Hepatocyte (in vitro differentiated cells): ENCODE measurements around the gene SSTR3.

ENCODE experiments used
- EZH2 ChIP-seq: fragments of 200-600 bp; sonication (generic); IDR thresholded peaks from 2 replicates; pipeline ENCODE4 v1.6.1; 2016; ENCODE audit warnings: antibody characterized with exemption, mild to moderate bottlenecking, borderline replicate concordance
- EZH2phosphoT487 ChIP-seq: fragments of 200-600 bp; sonication (generic); IDR thresholded peaks from one replicate; pipeline ENCODE4 v1.6.1; 2018; ENCODE audit warnings: antibody characterized with exemption, mild to moderate bottlenecking, low read depth, moderate library complexity; ENCODE audit not compliant: unreplicated experiment, severe bottlenecking
- TF ChIP-seq, protein P1 (sequence below): fragments of 200-600 bp; sonication (generic); IDR thresholded peaks from 2 replicates; pipeline ENCODE4 v1.5.1; 2016; ENCODE audit warnings: antibody characterized with exemption, mild to moderate bottlenecking; ENCODE audit not compliant: poor library complexity

DNA sequence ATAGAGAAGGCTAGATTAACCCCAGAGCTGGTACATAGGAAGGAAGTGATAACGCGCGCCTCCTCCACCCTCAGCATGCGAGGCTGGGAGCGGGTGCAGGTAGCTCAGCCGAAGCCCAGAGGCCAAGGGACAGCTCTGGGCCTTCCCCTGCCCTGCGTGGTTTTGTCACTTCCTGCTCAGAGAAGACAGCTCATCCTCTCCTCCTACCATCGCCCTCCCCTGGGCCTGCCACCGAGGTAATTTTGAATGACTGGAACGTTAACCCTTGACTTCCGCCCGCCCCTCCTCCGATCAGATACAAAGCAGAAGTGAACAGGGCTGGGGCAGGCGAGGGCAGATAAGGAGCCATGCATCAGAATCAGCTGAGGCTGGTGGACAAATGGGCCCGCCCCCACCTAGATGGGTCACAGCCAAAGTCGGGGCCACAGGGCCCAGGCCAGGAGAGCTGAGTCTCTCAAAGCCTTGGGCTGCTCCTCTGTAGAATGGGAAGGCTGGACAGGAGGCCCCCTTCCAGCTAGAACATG, 30.2 kb upstream of the SSTR3 start:
- TF ChIP-seq, protein P1, sequence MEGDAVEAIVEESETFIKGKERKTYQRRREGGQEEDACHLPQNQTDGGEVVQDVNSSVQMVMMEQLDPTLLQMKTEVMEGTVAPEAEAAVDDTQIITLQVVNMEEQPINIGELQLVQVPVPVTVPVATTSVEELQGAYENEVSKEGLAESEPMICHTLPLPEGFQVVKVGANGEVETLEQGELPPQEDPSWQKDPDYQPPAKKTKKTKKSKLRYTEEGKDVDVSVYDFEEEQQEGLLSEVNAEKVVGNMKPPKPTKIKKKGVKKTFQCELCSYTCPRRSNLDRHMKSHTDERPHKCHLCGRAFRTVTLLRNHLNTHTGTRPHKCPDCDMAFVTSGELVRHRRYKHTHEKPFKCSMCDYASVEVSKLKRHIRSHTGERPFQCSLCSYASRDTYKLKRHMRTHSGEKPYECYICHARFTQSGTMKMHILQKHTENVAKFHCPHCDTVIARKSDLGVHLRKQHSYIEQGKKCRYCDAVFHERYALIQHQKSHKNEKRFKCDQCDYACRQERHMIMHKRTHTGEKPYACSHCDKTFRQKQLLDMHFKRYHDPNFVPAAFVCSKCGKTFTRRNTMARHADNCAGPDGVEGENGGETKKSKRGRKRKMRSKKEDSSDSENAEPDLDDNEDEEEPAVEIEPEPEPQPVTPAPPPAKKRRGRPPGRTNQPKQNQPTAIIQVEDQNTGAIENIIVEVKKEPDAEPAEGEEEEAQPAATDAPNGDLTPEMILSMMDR, result no peak
- TF ChIP-seq EZH2phosphoT487, result no peak
- no peak for TF ChIP-seq EZH2
